HG03432 (cell line): ENCODE data around the gene TSPAN9.

Source experiments
- ATAC-seq: cut with Tn5 transposase; IDR thresholded peaks from one replicate; pipeline ENCODE4 v1.9.1; 2021; ENCODE audit warnings: mild to moderate bottlenecking, moderate library complexity; ENCODE audit not compliant: unreplicated experiment

TSPAN9 gene

GRCh38 chr12:3288690-3289089 is 211.5 kb downstream of the TSPAN9 start:
- ATAC-seq, result no peak

GRCh38 chr12:3289702-3290101 is 212.5 kb downstream of the TSPAN9 start:
- ATAC-seq, result no peak

- ATAC-seq, result no peak
Observed at GRCh38 chr12:3291939-3292338, 214.8 kb downstream of the TSPAN9 start.

DNA sequence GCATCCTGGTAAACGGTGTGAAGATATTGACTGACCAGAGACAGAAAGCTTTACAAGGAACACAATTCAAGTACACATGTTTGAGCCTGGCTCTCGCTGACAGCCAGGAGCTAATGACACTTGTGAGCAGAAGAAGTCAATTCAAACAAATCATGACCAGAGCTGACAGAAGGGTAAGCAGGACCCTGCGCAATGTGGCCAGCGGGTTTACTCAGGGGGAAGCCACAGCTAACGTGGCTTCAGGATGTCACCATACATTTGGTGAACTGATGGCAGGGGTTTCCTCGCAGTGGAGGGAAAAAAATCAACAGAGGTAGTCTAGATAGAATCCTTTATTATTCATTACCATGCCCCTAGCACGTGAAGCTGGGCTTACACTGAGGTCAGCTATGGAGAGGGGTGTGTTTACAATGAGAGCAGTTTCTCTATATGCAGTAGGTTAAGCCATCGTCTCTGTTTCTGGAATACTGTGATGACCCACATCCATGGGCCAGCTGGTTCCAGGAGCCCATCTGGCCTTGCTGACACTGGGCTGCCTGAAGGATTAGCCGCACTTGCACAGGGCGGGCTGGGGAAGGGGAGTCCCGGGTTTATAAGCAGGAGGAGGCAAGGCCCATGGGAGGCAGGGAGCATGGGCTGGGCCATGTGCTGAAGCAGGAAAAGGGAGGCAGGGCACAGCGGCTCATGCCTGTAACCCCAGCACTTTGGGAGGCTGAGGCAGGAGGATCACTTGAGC is 215.7 kb downstream of the TSPAN9 start:
- ATAC-seq, result no peak

DNA sequence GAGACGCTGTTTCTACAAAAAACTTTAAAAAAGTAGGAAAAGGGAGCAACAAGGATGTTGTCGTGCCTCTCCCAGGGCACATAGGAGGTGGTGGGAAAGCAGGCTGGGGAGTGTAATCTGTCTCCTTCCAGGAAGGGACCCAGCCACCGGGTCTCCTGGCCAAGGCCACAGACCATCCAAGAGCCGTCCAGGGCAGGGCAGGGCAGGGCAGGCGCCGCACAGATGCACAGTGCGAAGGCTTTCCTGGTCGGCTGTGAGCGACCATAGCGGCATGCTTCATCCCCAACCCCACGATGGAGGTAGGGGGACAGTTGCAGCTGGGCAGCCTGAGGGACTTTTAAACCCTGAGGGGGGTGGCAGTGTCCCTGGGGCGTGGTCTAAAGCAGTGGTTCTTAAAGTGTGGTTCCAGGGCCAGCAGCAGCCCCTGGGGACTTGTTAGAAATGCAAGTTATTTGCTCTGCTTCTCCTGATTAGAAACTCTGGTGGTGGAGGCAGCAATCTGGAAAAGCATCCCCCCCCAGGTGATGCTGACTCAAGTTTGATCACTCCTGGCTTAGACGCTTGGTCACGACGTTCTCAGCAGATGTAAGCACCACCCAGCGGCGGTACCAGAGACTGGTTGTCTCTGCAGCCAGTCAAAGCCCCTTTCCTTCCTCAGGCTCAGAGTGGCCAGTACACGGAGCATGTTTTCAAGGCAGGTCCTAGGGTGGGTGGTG is 216.4 kb downstream of the TSPAN9 start:
- ATAC-seq, result no peak

- no peak for ATAC-seq
Observed at GRCh38 chr12:3294481-3294911, 217.3 kb downstream of the TSPAN9 start.

- no peak for ATAC-seq
Observed at GRCh38 chr12:3295225-3295624, 218.0 kb downstream of the TSPAN9 start.

DNA sequence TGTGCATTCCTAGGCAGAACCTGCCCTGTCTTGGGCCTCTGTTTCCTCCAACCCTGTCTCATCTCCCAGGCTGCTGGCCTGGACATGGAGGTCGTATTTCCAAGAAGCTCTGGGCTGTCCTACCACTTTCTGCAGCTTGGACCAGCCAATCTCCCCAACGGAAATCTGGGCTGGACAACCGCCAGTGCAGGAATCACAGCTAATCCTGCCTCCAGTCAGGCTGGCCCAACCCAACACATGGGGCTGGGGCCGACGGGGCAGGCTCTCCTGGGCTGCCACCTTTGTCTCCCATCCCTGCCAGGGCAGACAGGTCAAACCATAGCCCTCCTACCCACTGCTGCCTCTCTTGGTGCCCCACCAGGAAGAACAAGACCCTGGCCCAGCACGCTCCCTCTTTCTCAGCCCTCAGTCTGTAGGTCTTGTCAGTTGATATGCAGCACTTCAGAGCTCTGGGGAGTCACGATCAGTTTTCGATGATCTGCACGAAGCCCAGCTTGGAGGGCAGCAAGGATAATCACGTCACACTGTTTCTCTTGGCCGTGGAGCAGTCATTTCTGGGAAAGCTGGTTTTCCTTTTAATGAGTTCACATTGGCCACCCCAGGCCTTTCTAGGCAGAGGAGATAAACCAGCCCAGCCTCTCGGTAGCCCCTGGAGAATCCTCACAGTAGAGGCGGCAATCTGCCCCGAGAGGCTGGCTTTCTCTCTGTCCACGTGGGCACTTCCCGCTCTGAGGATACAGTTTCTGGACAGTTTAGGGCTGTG is 218.6 kb downstream of the TSPAN9 start:
- no peak for ATAC-seq

GRCh38 chr12:3296409-3296701 is 219.2 kb downstream of the TSPAN9 start:
- ATAC-seq, result no peak

DNA sequence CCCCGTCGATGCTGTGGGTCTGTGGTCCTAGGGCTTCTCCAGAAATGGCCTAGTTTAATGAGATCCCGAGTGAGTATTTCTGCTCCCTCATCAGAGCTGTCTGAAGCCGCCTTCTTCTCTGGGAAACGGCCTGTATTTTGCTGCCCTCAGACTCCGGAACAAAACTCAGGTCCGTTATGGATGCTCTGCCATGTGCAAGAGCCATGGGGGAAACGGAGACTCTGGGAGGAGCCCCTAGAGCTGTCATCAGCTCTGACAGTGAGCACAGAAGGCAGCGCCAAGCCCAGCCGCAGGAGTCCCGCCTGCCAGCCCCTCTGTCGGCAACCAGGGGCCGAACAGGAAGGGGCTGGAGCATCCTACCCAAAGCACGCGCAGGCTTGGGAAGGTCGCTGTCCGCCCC is 221.4 kb downstream of the TSPAN9 start:
- no peak for ATAC-seq

- peak; percentile 68 for ATAC-seq
Observed at GRCh38 chr12:3299929-3300832, 223.0 kb downstream of the TSPAN9 start.

DNA sequence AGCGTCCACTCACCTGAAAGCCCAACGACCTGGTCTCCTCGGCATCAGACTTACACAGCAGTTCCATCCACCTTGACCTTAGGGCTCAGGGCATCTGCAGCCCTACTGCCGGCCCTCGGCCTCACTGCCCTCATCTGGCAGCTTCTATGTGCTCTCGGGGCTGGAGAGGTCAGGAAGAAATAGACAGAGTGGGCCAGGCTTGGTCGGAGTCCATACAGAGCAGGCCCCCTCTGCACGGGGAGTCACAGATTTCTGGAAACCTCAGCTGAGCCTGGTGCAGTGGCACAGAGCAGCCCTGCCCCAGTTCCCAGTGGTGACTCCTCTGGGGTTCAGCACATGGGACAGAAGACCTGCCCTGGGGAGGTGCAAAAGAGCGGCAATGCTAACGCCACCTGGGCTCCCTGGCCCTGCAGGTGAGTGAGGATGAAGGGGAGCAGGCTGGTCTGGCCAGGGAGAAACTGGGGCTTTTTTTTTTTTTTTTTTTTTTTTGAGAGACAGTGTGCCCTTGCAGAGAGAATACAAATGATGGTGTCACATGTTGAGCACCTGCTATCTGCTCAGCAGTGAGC is 223.7 kb downstream of the TSPAN9 start:
- no peak for ATAC-seq

GRCh38 chr12:3302401-3303041 is 225.3 kb downstream of the TSPAN9 start:
- ATAC-seq, result no peak

DNA sequence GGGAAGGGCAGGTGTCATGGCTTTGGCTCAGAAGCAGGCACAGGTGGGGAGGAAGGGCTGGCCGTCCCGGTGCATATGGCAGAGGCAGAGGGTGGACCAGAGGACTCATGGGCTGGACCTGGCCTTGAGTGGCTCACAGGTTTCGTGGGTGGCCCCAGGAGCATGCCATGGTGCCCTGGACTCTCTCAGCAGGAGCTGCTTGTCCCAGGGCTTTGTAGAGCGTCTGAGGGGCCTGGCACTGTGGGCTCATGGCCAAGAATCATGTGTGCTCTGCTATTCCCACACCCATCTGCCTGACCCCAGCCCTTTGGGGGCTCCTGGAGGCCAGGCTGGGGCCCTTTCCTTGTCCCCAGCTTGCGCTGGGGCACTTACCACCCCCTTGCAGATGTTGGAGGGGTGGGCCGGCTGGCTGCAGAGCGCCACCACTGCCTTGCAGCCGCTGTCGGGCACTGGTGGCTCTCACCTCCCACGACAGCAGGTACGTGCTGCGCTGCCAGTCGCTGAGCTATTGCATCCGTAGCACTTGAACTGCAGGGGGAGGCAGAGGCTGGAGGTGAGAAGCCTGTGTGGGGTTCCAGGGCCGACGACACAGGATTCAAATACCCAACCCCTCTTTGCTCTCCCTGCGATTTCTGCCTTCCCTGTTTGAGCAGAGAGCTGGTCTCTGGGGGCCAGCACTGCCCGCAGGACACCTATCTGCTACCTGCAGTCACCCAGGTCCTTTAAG is 226.4 kb downstream of the TSPAN9 start:
- no peak for ATAC-seq

- ATAC-seq, result no peak
Observed at GRCh38 chr12:3304436-3305165, 227.4 kb downstream of the TSPAN9 start.

GRCh38 chr12:3305464-3305863 is 228.3 kb downstream of the TSPAN9 start:
- no peak for ATAC-seq

DNA sequence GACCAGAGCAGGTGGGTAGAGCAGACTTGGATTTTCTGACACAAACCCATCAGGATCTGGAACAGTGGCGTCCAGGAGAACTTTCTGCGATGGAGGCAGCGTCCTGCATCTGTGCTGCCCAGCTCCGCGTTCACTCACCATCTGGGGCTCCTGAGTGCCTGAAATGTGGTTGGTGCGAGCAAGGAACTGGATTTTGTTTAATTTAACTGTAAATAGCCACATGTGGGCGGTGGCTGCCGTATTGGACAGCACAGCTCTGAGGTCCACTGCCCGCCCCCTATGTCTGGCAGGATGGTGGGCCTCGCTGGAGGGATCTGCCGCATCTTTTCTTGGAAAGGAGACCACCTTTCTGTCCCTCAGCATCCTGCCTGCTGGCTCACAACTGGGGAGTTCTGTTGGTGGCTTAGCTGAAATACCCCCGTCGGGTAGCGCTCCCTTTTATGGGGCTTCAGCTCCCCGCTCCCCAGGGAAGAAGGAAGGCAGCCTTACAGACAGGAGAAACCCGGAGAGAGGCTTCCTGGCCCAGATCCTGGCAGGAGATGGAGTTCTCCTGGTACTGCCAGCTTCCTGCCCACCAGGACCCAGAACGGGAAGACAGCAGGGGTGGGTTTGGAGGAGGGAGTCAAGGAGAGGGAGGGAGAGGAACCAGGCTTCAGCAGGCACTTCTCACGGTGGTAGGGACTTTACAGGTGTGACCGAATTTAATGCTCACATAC is 228.9 kb downstream of the TSPAN9 start:
- ATAC-seq, result no peak

DNA sequence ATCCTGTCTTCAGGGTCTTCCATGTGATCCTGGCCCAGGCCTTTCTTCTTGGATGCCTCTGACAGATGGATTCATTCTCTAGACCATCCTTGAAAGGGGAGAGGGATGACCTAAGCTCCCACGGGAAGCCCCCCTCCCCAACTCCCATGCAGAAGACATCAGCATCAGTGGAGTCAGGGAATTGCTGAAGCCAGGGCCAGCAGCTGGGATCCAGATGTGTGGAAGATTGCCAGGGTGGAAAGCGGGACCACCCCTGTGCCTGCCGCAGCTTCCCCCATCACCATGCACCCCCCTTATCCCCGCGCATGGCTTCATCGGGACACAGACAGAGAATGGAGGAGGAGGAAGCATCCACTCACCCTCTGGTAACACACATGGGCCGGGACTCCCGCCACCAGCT is 230.2 kb downstream of the TSPAN9 start:
- no peak for ATAC-seq
